H1 (cell line): ENCODE data around the gene MGLL.

Experiments used
- ASH2L ChIP-seq: fragments of 200-600, 300-600 bp; sonication (generic); IDR thresholded peaks from one replicate; pipeline ENCODE4 v1.7.1; 2017; ENCODE audit warnings: low read length
- CHD2 ChIP-seq: IDR thresholded peaks from 2 replicates; pipeline ENCODE4 v1.6.1; 2012; ENCODE audit warnings: low read length, improper control_type of control experiment
- POLR2A ChIP-seq, 2 experiments: IDR thresholded peaks; 1 replicate in 1 of 2; 2 replicates in 1 of 2; pipeline ENCODE4 v1.6.1; 2011; ENCODE audit warnings: low read depth in 2 of 2, low read length in 2 of 2, mild to moderate bottlenecking in 2 of 2; ENCODE audit errors: control extremely low read depth in 1 of 2
- SP2 ChIP-seq: IDR thresholded peaks from 2 replicates; pipeline ENCODE4 v1.6.1; 2012; ENCODE audit warnings: mild to moderate bottlenecking, low read length, inconsistent platforms
- TEAD4 ChIP-seq: IDR thresholded peaks from 2 replicates; pipeline ENCODE4 v1.6.1; 2012; ENCODE audit warnings: low read depth, low read length, inconsistent platforms, mixed read lengths
- YY1 ChIP-seq: IDR thresholded peaks from 2 replicates; pipeline ENCODE4 v1.6.1; 2011; ENCODE audit warnings: low read depth, mild to moderate bottlenecking, low read length
- TF ChIP-seq, protein P1 (sequence below), 3 experiments: IDR thresholded peaks; 1 replicate in 2 of 3; 2 replicates in 1 of 3; pipeline versions ENCODE4 v1.5.1 to v1.6.1; 2011; ENCODE audit warnings: low read length in 3 of 3, mild to moderate bottlenecking in 3 of 3, inconsistent platforms in 2 of 3, low read depth in 1 of 3, moderate library complexity in 1 of 3; ENCODE audit not compliant: insufficient read depth in 1 of 3; ENCODE audit errors: control extremely low read depth in 1 of 3

DNA sequence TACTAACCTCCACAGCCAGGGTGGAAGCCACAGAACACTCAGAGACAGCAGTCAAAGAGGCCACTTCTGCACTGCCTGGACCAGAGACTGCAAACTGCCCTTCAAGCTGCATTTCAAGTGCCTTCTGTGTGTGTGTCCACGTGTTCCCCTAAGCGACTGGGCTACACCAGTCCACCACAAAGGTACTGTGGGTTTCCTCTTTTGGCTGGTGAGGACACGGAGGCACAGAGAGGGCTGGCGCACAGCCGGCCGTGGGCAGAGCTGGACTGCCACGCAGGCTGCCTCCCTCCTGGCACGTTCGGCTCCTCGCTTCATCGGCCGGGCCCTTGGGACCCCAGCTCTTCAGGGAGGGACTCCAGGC, 60.9 kb downstream of the MGLL start:
- no peak for TF ChIP-seq POLR2A (IDR thresholded peaks at IDR 0.05; ENCODE audit: control extremely low read depth in 1 of 2, low read depth in 2 of 2, low read length in 2 of 2)
- TF ChIP-seq SP2: no peak
- no peak for TF ChIP-seq YY1
- TF ChIP-seq CHD2: no peak
- TF ChIP-seq, protein P1, sequence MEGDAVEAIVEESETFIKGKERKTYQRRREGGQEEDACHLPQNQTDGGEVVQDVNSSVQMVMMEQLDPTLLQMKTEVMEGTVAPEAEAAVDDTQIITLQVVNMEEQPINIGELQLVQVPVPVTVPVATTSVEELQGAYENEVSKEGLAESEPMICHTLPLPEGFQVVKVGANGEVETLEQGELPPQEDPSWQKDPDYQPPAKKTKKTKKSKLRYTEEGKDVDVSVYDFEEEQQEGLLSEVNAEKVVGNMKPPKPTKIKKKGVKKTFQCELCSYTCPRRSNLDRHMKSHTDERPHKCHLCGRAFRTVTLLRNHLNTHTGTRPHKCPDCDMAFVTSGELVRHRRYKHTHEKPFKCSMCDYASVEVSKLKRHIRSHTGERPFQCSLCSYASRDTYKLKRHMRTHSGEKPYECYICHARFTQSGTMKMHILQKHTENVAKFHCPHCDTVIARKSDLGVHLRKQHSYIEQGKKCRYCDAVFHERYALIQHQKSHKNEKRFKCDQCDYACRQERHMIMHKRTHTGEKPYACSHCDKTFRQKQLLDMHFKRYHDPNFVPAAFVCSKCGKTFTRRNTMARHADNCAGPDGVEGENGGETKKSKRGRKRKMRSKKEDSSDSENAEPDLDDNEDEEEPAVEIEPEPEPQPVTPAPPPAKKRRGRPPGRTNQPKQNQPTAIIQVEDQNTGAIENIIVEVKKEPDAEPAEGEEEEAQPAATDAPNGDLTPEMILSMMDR (IDR thresholded peaks at IDR 0.05; ENCODE audit: control extremely low read depth in 1 of 3, insufficient read depth in 1 of 3, low read depth in 1 of 3, low read length in 3 of 3): no peak
- no peak for TF ChIP-seq ASH2L
- no peak for TF ChIP-seq TEAD4
